DMS114 treated with DMSO at 0.1 percent for 48 hours (cell line): ENCODE results near the gene WFS1.

Experiments used
- DNase-seq: peaks from one replicate; lab custom pipeline; 2025; ENCODE audit not compliant: unreplicated experiment; lab: John Stamatoyannopoulos, UW

Gene WFS1

DNA sequence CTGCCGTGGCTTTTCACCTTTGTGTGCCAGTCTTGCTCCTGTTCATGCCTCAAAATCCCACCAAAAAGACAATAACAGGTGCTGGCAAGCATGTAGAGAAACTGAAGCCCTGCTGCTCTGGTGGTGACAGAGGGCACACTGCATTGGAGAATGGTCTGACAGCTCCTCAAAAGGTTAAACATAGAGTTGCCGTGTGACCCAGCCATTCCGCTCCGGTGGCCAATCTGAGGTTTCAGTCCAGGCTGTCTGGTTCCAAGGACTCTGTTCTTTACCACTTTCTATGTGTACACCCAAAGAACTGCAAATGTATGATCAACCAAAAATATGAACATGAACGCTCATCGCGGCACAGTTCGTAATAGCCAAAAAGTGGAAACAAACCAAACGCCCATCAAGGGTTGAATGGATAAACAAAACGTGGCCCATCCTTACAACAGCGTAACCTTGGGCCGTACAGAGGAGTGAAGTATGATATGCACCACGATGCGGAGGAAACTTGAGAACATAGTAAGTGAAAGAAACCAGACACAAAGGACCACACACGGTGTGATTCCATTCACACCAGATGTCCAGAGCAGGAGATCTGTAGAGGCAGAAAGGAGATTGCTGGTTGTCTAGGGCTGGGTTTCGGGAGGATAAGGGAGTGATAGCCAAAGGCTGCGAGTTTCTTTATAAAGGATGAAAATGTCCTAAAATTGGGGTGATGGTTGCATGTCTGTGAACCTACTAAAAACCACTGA lies 33.6 kb upstream of the WFS1 start:
- no peak for DNase-seq

DNA sequence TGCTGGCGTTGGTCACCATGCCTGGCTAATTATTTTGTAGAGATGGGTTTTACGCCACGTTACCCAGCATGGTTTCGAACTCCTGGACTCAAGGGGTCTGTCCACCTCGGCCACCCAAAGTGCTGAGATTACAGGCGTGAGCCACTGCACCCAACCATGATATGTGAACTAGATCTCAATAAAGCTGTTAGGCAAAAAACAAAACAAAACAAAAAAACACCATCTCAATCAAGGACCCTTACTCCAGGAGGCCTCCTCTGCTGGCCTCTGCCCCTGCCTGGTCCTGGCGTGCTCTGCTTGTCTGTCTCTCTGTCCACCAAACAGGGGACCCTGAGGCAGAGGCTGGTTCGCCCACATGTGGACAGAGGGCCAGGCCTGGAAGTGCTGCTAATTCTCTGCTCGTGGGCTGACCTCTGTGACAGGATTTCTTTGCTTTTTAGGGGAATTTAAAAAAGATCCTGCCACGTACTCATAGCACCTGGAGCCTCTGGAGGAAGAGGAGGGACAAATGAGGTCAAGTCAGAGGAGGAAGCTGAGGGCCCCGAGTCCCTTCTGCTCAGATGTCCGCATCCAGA lies 32.7 kb upstream of the WFS1 start:
- no peak for DNase-seq

DNA sequence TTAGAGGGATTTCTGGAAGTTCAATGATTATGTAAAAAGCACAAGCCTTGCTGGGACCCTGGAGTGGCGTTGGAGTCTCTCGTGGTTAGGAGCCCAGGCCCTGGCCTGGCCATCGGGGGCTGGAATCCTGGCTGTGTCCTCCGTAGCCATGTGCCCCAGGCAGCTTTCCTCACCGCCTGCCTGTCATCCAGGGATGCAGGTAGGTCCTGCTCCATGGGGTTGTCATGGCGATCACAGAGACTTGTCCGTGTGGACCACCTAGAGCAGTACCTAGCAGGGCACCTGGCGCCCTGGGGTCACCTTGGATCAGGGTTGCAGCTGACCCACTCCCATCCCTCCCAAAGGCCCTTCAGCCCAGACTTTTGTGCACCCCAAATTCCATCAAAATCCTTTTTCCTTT lies 30.2 kb upstream of the WFS1 start:
- DNase-seq, result no peak

DNA sequence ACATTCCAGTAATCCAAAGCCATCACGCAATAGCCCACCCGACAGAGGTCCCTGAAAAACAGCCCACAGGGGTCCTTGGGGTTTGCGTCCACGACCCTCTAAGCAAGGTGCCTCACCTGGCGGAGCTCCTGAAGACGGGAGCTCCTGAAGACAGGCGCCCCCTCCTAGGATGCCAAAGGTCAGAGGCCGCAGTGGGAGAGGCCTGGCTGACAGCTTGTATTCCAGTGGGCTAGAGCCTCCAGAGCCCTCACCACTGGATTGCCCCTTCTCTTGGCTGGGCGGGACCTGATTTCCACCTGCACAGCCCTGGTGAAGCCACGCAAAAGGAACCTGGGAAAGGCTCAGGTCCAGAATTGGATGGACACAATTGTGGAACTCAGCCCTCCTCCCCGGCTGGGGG lies 29.7 kb upstream of the WFS1 start:
- DNase-seq, result no peak

DNA sequence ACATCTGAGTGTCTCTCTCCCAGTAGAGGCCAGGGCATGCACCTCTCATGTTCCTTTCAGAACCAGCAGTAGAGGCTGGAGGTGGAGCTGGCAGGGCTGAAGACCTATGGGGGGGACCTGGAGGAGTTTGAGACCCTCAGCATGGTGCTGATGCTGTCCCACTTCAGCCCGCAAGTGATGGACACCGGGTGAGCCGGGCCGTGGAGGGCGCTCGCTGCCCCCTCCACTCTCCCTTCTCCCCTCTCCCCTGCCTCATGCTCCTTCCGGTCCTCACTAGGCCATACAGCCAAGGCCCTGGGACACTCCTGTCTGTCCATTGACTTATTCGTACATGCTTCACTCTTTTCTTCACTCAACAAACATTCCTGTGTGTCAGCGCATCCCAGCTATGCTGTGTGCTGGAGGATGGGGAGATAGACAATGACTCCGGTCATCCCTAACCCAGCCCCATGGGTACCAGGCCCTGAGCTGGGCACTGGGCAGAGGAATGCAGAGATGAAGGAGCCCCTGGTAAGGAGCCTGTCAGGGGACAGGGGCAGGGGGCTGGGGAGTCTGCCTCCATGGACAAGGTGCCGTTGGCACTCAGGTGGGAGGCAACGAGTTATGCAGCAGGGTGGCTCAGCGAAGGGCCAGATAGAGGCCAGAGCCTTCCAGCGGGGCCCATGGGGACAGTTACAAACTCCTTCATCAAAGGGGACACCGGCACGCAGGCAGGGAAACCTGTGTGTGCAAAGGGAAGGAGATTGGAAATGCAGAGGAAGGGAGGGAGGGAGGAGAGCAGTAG lies 28.4 kb upstream of the WFS1 start:
- no peak for DNase-seq

DNA sequence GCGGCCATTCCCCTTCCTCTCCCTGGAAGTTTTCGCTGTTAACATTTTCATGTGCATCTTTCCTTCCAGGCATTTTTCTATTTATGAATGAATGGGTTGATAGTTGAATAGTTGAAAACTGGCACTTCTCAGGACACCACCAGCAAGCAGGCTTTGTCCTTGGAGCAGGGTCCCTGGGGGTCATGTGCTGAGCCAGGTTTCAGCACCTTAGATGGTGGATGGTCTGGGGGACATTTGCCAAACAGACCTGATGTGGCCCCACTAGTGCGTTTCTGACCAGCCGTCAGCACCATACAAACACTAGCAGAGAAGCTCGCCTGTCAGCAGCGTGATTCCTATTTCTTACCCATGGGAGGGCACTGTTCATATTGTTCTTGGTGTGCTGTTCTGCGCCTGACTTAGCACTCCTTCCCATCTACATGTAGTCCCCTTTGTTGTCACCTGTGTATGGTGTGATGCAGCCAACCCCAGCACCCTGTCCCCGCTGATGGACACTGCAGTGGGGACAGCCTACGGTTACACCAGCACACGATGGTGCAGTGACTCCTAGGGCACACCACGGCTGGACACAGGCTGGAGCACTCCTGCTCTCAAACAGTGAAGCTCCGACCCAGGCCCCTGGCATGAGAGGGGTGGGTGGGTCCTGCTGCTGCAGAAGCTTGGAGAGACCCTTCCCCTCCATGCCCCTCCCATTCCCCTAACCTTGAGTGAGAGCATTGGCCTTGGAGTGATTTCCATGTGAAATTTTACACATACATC lies 27.2 kb upstream of the WFS1 start:
- DNase-seq, result no peak

DNA sequence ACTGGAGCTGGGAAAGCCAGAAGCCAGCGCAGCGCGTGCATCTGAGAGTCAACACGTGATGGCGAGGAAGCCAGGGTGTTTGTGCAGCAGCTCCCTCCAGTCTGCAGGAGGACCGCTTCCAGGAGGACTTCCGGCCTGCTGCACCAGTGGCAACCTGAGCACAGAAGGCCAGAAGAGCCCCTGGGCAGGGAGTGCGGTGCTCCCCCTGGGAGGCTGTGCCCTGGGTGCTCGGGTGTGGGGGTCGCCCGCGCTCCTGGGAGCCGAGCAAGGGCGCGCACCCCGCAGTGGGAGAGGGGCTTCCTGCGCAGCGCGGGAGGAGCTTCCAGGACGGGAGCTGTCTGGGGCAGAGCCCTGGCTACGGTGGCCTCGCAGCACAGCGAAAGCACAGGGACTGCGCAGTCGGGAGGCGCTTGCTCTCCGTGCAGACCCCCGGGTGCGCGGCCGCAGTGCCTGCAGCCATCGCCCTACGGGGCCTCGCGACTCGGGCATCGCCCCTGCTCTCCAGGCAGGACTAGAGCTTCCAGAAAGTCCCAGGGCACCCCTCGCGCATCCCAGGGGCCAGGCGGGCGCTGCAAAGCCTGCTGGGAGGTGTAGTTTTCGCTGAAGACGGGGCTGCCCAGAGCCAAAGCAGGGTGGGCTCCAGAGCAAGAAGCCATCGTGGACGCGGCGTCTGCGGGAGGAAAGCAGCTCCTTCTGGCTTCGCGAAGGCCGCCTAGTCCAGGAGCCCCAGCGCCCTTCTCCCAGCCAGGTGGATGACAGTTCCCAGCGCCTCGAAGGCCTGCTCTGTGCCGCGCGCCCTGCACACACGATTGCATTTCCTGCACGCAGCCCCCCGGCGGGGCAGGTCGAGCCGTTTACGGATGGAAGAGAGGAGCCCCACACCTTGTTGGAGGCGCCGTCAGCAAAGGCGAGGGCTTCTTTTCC lies 24.1 kb upstream of the WFS1 start:
- no peak for DNase-seq

DNA sequence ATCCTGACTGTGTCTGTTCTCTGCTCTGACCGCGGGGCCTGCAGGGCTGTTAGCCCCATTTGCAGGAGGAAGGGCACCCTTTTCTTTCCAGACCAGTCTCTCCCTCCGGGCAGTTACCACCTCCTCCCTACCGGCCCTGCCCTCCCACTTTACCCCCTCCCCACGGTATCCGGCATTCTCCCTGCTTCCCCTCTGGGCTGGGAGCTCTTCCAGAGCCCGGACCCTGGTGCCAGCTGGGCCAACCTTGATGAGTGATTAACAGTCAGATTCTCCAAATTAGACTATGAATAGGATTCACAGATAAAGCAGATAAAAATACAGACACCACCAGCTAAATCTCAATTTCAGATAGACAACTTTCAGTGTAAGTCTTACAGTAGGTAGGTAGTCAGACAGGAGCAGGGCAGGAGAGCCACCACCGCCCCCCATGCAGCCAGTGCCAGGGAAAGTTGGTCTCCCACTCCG lies 23.4 kb upstream of the WFS1 start:
- no peak for DNase-seq

DNA sequence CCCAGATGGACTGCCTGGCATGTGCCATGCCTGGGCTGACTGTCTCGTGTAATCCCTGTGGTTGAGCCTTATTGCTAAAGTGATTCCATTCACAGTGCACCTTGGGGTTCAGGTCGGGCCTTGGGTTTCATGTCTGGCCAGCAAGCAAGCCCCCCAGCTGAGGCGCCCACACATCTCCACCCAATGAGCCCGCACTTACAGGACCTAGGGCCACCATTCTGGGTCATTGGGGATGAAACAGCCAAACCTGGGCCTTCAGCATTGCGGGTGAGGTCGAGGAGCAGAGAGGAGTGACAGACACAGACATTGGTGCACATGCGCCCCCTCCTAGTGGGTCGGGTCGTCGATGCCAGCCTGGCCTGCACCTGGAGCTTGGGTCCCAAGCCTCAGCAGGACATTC lies 21.3 kb upstream of the WFS1 start:
- no peak for DNase-seq

DNA sequence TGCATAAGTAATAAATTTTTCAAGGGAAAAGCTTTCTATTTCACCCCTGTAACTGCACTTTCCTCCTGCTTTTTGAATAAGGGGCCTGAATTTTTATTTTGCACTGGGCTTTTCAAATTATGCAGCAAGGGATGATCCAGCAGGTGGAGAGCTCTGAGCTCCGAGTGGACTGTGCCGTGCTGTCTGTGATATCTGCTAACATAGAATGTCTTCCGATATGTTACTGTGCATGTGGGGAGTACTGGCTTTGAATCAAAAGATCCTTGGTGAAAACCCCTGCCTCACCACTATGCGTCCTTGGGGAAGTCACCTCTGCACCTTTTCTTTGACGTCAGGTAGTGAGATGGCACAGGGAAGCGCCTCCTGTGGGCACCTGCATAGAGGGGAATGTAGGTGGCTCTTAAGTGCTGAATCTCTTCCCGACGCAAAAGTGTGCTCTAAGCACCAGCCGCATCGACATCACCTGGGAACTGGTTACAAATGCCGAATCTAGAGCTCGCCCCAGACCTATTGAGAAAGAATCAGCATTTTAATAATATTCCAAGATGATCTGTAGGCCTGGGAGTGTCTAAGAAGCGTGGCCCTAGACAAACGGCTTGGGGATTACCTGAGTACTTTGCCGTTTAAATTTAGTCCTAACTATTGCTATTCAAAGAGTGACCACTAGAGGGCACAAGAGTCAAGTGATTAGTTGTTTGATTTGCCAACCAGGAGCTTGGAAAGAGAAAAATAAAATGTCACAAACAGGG lies 19.2 kb upstream of the WFS1 start:
- peak; percentile 48 for DNase-seq

DNA sequence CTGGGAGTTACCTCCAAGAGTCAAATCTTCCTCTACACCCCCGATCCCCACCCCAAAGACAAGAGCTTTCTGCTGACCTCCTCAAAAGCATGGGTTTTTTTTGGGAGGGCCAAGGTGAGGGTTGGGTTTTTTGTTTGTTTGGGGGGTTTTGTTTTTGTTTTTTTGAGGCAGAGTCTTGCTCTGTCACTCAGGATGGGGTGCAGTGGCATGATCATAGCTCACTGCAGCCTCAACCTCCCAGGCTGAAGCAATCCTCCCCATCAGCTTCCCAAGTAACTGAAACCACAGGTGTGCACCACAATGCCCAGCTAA lies 18.7 kb upstream of the WFS1 start:
- no peak for DNase-seq

DNA sequence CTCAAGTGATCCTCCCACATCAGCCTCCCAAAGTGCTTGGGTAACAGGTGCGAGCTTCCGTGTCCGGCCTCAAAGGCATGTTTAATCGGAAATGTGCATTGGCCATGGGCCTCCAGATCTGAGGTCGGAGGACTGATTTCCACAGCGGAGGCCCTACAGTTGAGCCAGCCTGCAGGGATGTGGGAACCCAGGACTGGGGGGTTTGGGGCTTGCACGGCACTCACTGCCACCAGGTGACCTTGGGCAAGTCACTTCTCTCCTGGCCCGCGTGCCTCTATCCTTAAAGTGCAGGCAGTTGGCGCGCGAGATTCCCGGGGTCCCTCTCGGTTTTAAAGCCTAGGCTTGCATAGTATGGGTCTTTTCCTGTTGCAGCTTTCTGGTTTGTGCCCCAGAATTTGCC lies 18.3 kb upstream of the WFS1 start:
- DNase-seq, result no peak

DNA sequence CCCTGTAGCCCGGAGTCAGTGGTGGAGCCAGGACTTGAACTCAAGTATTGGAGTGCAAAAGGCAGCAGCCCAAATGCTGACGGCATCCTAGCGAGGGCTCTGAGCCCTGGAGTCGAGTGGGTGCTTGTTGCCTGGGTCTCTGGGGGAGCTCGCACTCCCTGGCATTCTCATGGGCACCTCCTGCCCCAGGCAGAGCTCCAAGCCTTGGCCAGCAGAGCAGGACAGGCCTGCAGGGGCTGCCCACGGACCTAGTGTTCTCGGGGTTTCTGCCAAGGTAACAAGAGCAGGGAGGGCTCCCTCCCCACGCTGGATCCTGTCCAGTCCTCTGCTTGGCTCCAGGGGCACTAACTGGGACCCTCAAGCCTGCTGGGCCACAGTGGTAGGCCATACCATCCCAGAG lies 17.6 kb upstream of the WFS1 start:
- DNase-seq, result no peak

DNA sequence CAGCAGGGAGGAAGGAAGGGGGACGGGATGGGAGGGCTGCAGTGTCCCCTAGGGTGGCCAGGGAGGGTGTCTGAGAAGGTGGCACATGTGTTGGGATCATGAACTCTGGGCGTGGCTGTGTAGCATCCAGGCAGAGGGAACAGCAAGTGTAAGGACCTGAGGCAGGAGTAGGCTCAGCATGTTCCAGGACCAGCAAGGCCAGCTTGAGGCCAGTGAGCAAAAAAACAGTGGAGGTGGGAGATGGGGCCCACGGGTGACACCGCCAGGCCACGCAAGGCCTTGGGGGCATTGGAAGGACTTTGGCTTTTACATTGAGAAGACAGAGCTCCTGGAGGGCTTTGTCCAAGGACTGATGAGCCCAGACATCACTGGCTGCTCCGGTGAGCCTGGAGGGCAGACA lies 16.5 kb upstream of the WFS1 start:
- DNase-seq, result no peak

DNA sequence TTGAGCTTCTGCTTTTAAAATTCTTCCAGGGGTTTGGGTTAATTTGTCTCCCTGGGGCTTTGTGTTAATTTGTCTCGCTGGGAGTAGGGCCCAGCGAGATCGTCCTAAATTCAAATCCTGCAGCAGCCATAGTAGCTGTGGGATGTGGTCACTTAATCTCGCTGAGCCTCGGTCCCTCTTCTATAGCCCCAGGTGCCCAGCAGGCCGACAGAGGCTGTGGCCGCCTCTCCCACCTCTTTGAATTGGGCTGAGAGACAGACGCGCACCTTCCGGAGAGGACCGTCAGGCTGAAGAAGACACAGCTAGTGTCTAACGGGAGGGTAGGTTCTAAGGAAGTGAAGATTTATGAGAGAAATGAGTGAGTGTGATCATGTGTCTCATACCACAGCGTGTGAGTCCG lies 15.7 kb upstream of the WFS1 start:
- DNase-seq, result no peak

DNA sequence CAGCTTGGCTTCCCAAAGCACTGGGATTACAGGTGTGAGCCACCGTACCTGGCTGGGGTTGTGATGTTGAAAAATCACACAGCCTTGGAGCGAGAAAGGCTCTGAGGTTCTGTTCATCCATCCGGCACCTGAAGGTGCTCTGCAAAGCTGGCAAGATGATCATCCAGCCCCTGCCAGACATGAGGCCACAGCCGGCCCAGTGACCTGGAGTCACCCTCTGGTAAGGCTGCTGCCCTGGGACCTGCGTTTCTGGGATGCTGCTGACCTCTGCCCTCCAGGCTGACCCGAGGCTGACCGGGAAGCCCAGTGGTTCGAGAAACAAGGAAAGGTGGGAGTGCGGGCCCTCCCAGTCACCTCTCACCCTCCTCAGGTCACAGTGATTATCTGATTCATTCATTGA lies 13.5 kb upstream of the WFS1 start:
- no peak for DNase-seq

DNA sequence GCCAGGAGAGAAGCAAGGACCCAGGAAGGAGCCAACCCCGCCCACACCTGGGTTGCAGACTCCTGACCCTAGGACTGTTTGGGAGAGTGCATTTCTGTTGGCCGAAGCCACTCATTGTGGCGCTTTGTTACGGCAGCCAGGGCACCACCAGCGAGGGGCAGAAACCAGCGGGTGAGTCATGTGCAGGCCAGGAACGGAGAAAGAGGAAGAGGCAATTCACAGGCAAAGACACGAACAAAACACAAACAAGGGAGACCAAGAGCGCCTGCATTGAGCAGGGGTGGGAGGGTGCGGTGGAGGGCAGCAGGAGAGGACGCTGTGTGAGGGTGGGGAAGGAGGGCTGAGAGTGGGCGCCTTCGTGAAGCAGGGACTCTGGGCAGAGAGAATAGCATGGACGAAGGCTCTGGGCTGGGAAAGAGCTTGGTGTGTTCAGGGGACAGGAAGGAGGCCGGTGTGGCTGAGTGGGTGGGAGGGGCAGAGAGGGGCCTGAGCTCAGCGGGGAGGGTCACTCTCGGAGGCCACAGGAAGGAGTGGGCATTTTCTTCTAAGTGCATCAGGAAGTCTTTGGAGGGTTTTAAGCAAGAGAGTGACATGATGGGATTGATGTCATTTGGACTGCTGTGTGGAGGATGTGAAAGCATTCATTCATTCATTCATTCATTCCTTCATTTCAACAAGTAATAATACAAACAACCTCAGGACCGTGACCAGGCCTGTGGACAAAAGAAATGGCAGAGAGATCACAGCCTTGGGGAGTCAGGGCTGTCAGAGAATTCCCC lies 12.2 kb upstream of the WFS1 start:
- DNase-seq, result no peak

DNA sequence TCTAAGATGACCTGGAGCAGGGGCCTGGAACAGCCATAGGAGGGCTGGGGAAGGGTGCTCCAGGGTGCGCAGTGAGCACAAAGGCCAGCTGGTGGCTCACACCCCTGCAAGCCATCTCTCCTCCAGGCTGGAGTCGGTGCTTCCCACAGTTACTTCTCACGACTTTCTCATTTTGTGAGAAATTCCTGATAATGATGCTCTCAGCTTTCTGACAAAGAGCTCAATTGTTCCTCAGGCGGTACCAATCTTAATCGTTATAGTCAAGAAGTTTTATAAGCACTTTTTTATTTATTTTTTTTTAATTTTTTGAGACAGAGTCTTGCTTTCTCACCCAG lies 11.7 kb upstream of the WFS1 start:
- no peak for DNase-seq

DNA sequence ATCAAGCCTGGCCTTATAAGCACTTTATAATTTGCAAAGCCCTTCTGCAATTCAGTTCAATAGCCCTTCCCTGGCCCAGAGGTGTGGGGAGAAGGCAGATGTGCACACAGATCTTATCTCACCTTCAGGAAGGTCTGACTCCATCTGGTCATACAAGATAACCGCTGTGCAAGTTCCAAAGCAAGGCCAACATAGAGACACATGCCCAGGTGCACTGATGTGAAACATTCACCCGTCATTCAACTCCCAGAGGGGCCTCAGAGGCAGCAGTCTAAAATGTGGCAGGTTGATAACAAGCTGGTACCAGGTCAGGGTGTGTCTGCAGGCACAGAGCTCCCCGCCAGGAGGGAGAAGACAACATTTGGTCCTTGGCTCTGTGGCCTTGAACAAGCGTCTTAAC lies 10.9 kb upstream of the WFS1 start:
- no peak for DNase-seq
